ENCODE results near the gene CSMD2. TPM values are rescaled to one million over a fixed set of nuclear protein-coding genes. Genes with fewer than 3 reads are reported as not detected.

The CSMD2 gene
- total RNA-seq, 1 experiment from 2014 or later: 13.2 TPM

GRCh38 chr1:34137411-34137810 lies 27.6 kb downstream of the CSMD2 start (continued):
- TF ChIP-seq ZNF532 (CRISPR knock-in tag; IDR thresholded peaks at IDR 0.05; ENCODE audit: borderline replicate concordance) (no peak), ATF1 (CRISPR knock-in tag; IDR thresholded peaks at IDR 0.05) (no peak)

- no peak for ATAC-seq
- DNase-seq (ENCODE audit: low spot score): no peak
- CTCF ChIA-PET: interaction anchor here (0.7 kb wide), 1 partner anchor 30 kb away, joined by 3 read pairs; no protein-coding TSS in a partner anchor
- H3K9me3 Mint-ChIP-seq: no peaks in the 10 kb centered on the region
- POLR2A ChIA-PET: no interaction called here
- peaks cover 7% of the 10 kb centered on the region for H3K36me3 Mint-ChIP-seq
- H3K27me3 Mint-ChIP-seq (ENCODE audit: low read depth): no peaks in the 10 kb centered on the region
- no peaks in the 10 kb centered on the region for H3K4me1 Mint-ChIP-seq
- no peak overlapping the region for H3K4me3 Mint-ChIP-seq
- TF ChIP-seq ZNF121 (CRISPR knock-in tag; IDR thresholded peaks at IDR 0.05) (no peak), ZNF512 (CRISPR knock-in tag; IDR thresholded peaks at IDR 0.05; ENCODE audit: borderline replicate concordance) (no peak), ZNF232 (CRISPR knock-in tag; IDR thresholded peaks at IDR 0.05) (no peak), NFYB (CRISPR knock-in tag; conservative IDR thresholded peaks at IDR 0.05; ENCODE audit: low read depth) (no peak)
- no peak overlapping the region for H3K27ac Mint-ChIP-seq
Observed at GRCh38 chr1:34132161-34132420, 32.9 kb downstream of the CSMD2 start.

GRCh38 chr1:34131396-34132160 lies 33.5 kb downstream of the CSMD2 start:
- no peaks in the 10 kb centered on the region for H3K27me3 Mint-ChIP-seq (ENCODE audit: low read depth)
- H3K36me3 Mint-ChIP-seq: peaks cover 7% of the 10 kb centered on the region
- DNase-seq (ENCODE audit: low spot score) (no peak), ATAC-seq (no peak)
- H3K4me1 Mint-ChIP-seq: no peaks in the 10 kb centered on the region
- H3K9me3 Mint-ChIP-seq: no peaks in the 10 kb centered on the region
- no peak for TF ChIP-seq CTCF (IDR thresholded peaks at IDR 0.05)
- TF ChIP-seq CBFB (CRISPR knock-in tag; IDR thresholded peaks at IDR 0.05; ENCODE audit: low read depth): no peak
- no peak for TF ChIP-seq ZNF317 (CRISPR knock-in tag; IDR thresholded peaks at IDR 0.05; ENCODE audit: borderline replicate concordance, low read depth)
- no peak for TF ChIP-seq TEAD4 (CRISPR knock-in tag; IDR thresholded peaks at IDR 0.05)
- no peak for TF ChIP-seq FOXK1 (CRISPR knock-in tag; IDR thresholded peaks at IDR 0.05)
- TF ChIP-seq OVOL2 (CRISPR knock-in tag; IDR thresholded peaks at IDR 0.05; ENCODE audit: borderline replicate concordance): no peak
- no peak for TF ChIP-seq ZBTB21 (CRISPR knock-in tag; IDR thresholded peaks at IDR 0.05; ENCODE audit: borderline replicate concordance)
- TF ChIP-seq TP53 (CRISPR knock-in tag; IDR thresholded peaks at IDR 0.05): no peak
- no peak for TF ChIP-seq ZNF671 (CRISPR knock-in tag; IDR thresholded peaks at IDR 0.05)
- TF ChIP-seq ESRRA (CRISPR knock-in tag; IDR thresholded peaks at IDR 0.05; ENCODE audit: borderline replicate concordance): no peak
- TF ChIP-seq EMX1 (CRISPR knock-in tag; IDR thresholded peaks at IDR 0.05): no peak
- ChIA-PET CTCF (interaction anchor here (0.7 kb wide), 1 partner anchor 31 kb away, joined by 3 read pairs; no protein-coding TSS in a partner anchor), POLR2A (no interaction called here)
- no peak overlapping the region for H3K27ac Mint-ChIP-seq
- H3K4me3 Mint-ChIP-seq: no peak overlapping the region

All from WTC11 (cell line).